Smooth muscle cell (in vitro differentiated cells): ENCODE results near the gene EEF2. TPM values are rescaled to one million over a fixed set of nuclear protein-coding genes. Genes with fewer than 3 reads are reported as not detected.

Source experiments
- DNase-seq: peaks from one replicate; lab custom pipeline; 2025; ENCODE audit not compliant: unreplicated experiment; lab: John Stamatoyannopoulos, UW
- H2AFZ ChIP-seq: fragments of 200-600 bp; sonication (generic); 2 replicates; pipeline ENCODE4 v1.6.0; 2016; ENCODE audit warnings: antibody characterized with exemption, low read depth, mild to moderate bottlenecking
- H3F3A ChIP-seq: fragments of 200-600 bp; sonication (generic); 2 replicates; pipeline ENCODE4 v1.6.0; 2017; ENCODE audit warnings: antibody characterized with exemption, low read depth
- H3K27ac ChIP-seq: fragments of 200-600 bp; sonication (generic); 2 replicates; pipeline ENCODE4 v1.5.1; 2016; ENCODE audit warnings: low read depth, mild to moderate bottlenecking
- H3K27me3 ChIP-seq: fragments of 200-600 bp; sonication (generic); 2 replicates; pipeline ENCODE4 v1.6.1; 2016; ENCODE audit warnings: low read depth, mild to moderate bottlenecking
- H3K36me3 ChIP-seq: fragments of 200-600 bp; sonication (generic); 2 replicates; pipeline ENCODE4 v1.5.1; 2016; ENCODE audit warnings: low read depth
- H3K4me1 ChIP-seq: fragments of 200-600 bp; sonication (generic); 2 replicates; pipeline ENCODE4 v1.5.1; 2016; ENCODE audit warnings: low read depth
- H3K4me2 ChIP-seq: fragments of 200-600 bp; sonication (generic); 2 replicates; pipeline ENCODE4 v1.6.0; 2016; ENCODE audit warnings: mild to moderate bottlenecking
- H3K4me3 ChIP-seq: fragments of 200-600 bp; sonication (generic); 2 replicates; pipeline ENCODE4 v1.5.1; 2016; ENCODE audit warnings: mild to moderate bottlenecking
- H3K79me2 ChIP-seq: fragments of 200-600 bp; sonication (generic); 2 replicates; pipeline ENCODE4 v1.6.0; 2016; ENCODE audit warnings: low read depth, mild to moderate bottlenecking
- H3K9ac ChIP-seq: fragments of 200-600 bp; sonication (generic); 2 replicates; pipeline ENCODE4 v1.6.0; 2016; ENCODE audit warnings: low read depth
- H3K9me3 ChIP-seq: fragments of 200-600 bp; sonication (generic); replicated peaks from 2 replicates; pipeline ENCODE4 v1.5.1; 2016; ENCODE audit warnings: low read depth
- H4K20me1 ChIP-seq: fragments of 200-600 bp; sonication (generic); 2 replicates; pipeline ENCODE4 v1.6.0; 2016; ENCODE audit warnings: low read depth
- WGBS: methylation state at CpG from one replicate; pipeline ENCODE4 v1.1.7; 2016; ENCODE audit warnings: low lambda C conversion rate; 5-methylcytosine and 5-hydroxymethylcytosine counted together
- microRNA counts: library from miRNA; unstranded; fragments of <30 nt; microRNA quantifications from one replicate; lab custom pipeline; 2016
- microRNA-seq: library from miRNA; unstranded; fragments of <30 nt; microRNA quantifications from one replicate; pipeline ENCODE4, GENCODE V29; 2016; ENCODE audit warnings: borderline number of aligned reads
- polyA plus RNA-seq: library from polyadenylated mRNA; unstranded; fragments of >200 nt; fragmentation: Nextera tagmentation; extraction: Ambion mirVana; gene quantifications from 2 replicates; pipeline ENCODE4 v1.2.1, GENCODE V29; 2016
- small RNA-seq: library from RNA; depleted of rRNA; stranded (forward); fragments of <200 nt; gene quantifications from one replicate; pipeline ENCODE3, GENCODE V24; 2014
- total RNA-seq: library from RNA; depleted of rRNA; stranded (reverse); fragments of >200 nt; gene quantifications from 2 replicates; pipeline ENCODE4 v1.2.3, GENCODE V29; 2014
- TF ChIP-seq, protein P1 (sequence below): fragments of 200-600 bp; sonication (generic); IDR thresholded peaks from 2 replicates; pipeline ENCODE4 v1.5.1; 2017; ENCODE audit warnings: borderline replicate concordance, mild to moderate bottlenecking, antibody characterized with exemption; ENCODE audit not compliant: insufficient read depth, poor library complexity, severe bottlenecking

Gene EEF2
- total and polyA plus RNA-seq, 2 experiments from 2014 or later, result 365 to 903 TPM

DNA sequence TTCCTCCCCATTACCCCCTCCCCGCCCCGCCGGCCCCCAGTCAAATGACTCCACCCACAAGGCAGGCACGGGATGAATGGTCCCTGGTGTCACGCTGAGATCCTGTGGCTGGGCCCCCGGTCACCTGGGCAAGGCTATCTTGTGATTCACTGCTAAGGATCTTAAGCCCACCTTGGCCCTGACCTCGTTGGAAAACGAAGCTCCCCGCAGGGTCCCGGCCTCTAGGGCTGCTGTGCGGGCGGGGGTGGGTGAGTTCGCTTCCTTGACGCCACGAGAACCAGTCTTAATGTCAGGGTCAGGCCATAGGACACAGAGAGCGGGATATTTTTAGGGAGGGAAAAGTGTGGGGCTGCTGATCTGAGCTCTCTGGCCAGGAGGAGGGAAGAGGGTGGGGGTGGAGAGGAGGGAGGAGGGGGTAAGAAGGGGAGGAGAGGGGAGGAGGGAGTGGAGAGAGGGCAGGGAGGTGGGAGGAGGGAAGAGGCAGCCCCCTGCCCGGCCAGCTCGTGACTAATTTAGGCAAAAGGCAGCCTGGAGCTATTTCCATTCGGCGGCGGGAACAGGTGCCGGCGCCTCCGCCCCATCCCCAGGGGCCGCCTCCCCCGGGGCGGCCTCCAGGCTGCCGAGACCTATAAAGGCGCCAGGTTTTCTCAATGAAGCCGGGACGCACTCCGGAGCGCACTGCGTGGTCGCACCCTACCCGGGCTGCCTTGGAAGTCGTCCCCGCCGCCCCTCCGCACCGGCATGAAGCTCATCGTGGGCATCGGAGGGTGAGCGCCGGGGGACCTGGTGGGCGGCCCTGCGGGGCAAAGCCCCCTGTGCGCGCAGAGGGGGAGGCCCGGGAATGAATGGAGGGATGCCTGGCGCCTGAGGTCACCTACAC lies 52.1 kb downstream of the EEF2 start, which contains the start of gene NMRK2:
NMRK2 (plus strand) TSS at position 139 of the 880 bp plus-strand sequence; CDS start at position 742, 603 bp downstream.
- 2% methylated on average over 49 of the region's 51 CpGs for WGBS
- Histone ChIP-seq H3F3A (no peaks in the 10 kb centered on the region), H3K27ac (no peak within 1 kb of the TSS), H3K27me3 (peaks cover 35% of the 10 kb centered on the region), H4K20me1 (no peaks in the 10 kb centered on the region), H3K9me3 (no peaks in the 10 kb centered on the region), H3K4me1 (peaks cover 7% of the 10 kb centered on the region), H3K36me3 (no peaks in the 10 kb centered on the region), H3K79me2 (no peaks in the 10 kb centered on the region), H3K9ac (no peak within 1 kb of the TSS), H3K4me3 (no peak within 1 kb of the TSS), H3K4me2 (peak within 1 kb of the TSS; percentile 40), H2AFZ (no peak within 1 kb of the TSS)
- DNase-seq, result no peak
- TF ChIP-seq, protein P1, sequence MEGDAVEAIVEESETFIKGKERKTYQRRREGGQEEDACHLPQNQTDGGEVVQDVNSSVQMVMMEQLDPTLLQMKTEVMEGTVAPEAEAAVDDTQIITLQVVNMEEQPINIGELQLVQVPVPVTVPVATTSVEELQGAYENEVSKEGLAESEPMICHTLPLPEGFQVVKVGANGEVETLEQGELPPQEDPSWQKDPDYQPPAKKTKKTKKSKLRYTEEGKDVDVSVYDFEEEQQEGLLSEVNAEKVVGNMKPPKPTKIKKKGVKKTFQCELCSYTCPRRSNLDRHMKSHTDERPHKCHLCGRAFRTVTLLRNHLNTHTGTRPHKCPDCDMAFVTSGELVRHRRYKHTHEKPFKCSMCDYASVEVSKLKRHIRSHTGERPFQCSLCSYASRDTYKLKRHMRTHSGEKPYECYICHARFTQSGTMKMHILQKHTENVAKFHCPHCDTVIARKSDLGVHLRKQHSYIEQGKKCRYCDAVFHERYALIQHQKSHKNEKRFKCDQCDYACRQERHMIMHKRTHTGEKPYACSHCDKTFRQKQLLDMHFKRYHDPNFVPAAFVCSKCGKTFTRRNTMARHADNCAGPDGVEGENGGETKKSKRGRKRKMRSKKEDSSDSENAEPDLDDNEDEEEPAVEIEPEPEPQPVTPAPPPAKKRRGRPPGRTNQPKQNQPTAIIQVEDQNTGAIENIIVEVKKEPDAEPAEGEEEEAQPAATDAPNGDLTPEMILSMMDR, result no peak

DNA sequence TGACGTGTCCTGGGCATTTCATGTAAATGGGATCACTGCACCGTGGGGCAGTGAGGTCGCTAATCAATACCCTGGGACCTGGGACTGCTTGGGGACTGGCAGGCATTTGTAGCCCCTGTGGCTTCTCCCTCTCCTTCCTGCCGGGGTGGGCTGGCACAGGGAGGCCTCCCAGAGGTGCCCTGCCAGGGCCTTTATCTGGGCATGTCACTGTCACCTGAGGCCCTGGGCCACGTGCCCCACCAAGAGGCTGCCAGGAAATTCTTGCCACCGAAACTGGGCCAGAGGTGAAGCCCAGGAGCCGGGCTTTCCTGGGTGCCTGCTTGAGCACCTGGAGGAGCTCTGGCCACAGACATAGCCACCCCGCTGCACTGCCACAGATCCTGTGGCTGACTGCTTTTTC lies 54.2 kb downstream of the EEF2 start:
- no peak overlapping the region for H3K27ac ChIP-seq
- no peaks in the 10 kb centered on the region for H3K36me3 ChIP-seq
- no peak overlapping the region for H2AFZ ChIP-seq
- H3K9me3 ChIP-seq, result no peaks in the 10 kb centered on the region
- TF ChIP-seq, protein P1, result no peak
- DNase-seq, result no peak
- no peak overlapping the region for H3K4me2 ChIP-seq
- no peaks in the 10 kb centered on the region for H4K20me1 ChIP-seq
- H3K79me2 ChIP-seq, result no peaks in the 10 kb centered on the region
- H3F3A ChIP-seq, result no peaks in the 10 kb centered on the region
- H3K4me3 ChIP-seq, result no peak overlapping the region
- no peak overlapping the region for H3K9ac ChIP-seq
- WGBS, result 82% methylated on average over 8 of the region's 8 CpGs
- peaks cover 35% of the 10 kb centered on the region for H3K27me3 ChIP-seq
- H3K4me1 ChIP-seq, result peaks cover 7% of the 10 kb centered on the region

MicroRNA genes within 50 kb of the gene (microRNA counts, 767-probe panel; counts per million panel counts)
- 183 counts per million for microRNA hsa-miR-637 (lab: Ali Mortazavi, UCI)

Small RNA genes within 50 kb of the gene (microRNA-seq; reads per million reads assigned to microRNA genes)
- not detected for gene MIR637

Small RNA genes within 50 kb of the gene (small RNA-seq; reads per million reads assigned to genes)
- gene SNORD37, result 18.4 reads per million, percentile 88 among the genes with 10 or more reads in this experiment

Other genes starting within 250 kb of the EEF2 start
- gene APBA3, start 223.8 kb downstream of the EEF2 start, total RNA-seq, result 7.7 and 16.1 TPM in 2 replicates
- gene APBA3, start 223.8 kb downstream of the EEF2 start, polyA plus RNA-seq, result 27.9 and 28.4 TPM in 2 replicates
- gene MRPL54, start 222.8 kb downstream of the EEF2 start, total RNA-seq, result 19.5 and 33.8 TPM in 2 replicates
- 60.8 and 64.4 TPM in 2 replicates for gene MRPL54, start 222.8 kb downstream of the EEF2 start, polyA plus RNA-seq
- not detected in 2 replicates for gene RAX2, start 213.2 kb downstream of the EEF2 start, total RNA-seq
- not detected in 2 replicates for gene RAX2, start 213.2 kb downstream of the EEF2 start, polyA plus RNA-seq
- gene MATK, start 199.1 kb downstream of the EEF2 start, total RNA-seq, result not detected in 2 replicates
- gene MATK, start 199.1 kb downstream of the EEF2 start, polyA plus RNA-seq, result not detected in 2 replicates
- gene ZFR2, start 116.4 kb downstream of the EEF2 start, total RNA-seq, result 0.54 and 1.4 TPM in 2 replicates
- 1.8 and 4.8 TPM in 2 replicates for gene ZFR2, start 116.4 kb downstream of the EEF2 start, polyA plus RNA-seq
- 0.09 and 0.31 TPM in 2 replicates for gene ATCAY, start 104.8 kb downstream of the EEF2 start, total RNA-seq
- gene ATCAY, start 104.8 kb downstream of the EEF2 start, polyA plus RNA-seq, result 0.28 and 1.1 TPM in 2 replicates
- not detected in 2 replicates for gene NMRK2, start 52.4 kb downstream of the EEF2 start, total RNA-seq
- not detected in 2 replicates for gene NMRK2, start 52.4 kb downstream of the EEF2 start, polyA plus RNA-seq
- 76.4 and 82.9 TPM in 2 replicates for gene DAPK3, start 14.4 kb downstream of the EEF2 start, total RNA-seq
- 113 and 120 TPM in 2 replicates for gene DAPK3, start 14.4 kb downstream of the EEF2 start, polyA plus RNA-seq
- 15.6 and 17.3 TPM in 2 replicates for gene PIAS4, start 22.3 kb upstream of the EEF2 start, total RNA-seq
- 8.1 and 14.0 TPM in 2 replicates for gene PIAS4, start 22.3 kb upstream of the EEF2 start, polyA plus RNA-seq
- gene ZBTB7A, start 81.4 kb upstream of the EEF2 start, total RNA-seq, result 13.3 and 16.1 TPM in 2 replicates
- 36.0 and 53.4 TPM in 2 replicates for gene ZBTB7A, start 81.4 kb upstream of the EEF2 start, polyA plus RNA-seq
- gene MAP2K2, start 138.7 kb upstream of the EEF2 start, total RNA-seq, result 79.1 and 90.1 TPM in 2 replicates
- 186 and 193 TPM in 2 replicates for gene MAP2K2, start 138.7 kb upstream of the EEF2 start, polyA plus RNA-seq
- not detected in 2 replicates for gene CREB3L3, start 168.2 kb upstream of the EEF2 start, total RNA-seq
- not detected in 2 replicates for gene CREB3L3, start 168.2 kb upstream of the EEF2 start, polyA plus RNA-seq
- gene SIRT6, start 197.1 kb upstream of the EEF2 start, total RNA-seq, result 14.2 and 14.5 TPM in 2 replicates
- 9.2 and 9.4 TPM in 2 replicates for gene SIRT6, start 197.1 kb upstream of the EEF2 start, polyA plus RNA-seq
- 0.09 TPM in 1 of 2 replicates, not detected in the other for gene ANKRD24, start 197.2 kb upstream of the EEF2 start, total RNA-seq
- gene ANKRD24, start 197.2 kb upstream of the EEF2 start, polyA plus RNA-seq, result 0.70 and 1.5 TPM in 2 replicates
- 0.18 and 0.40 TPM in 2 replicates for gene EBI3, start 244.1 kb upstream of the EEF2 start, total RNA-seq
- gene EBI3, start 244.1 kb upstream of the EEF2 start, polyA plus RNA-seq, result 3.3 and 3.9 TPM in 2 replicates